Measurements from ENCODE around the gene PRKAR1B. TPM values are rescaled to one million over a fixed set of nuclear protein-coding genes. Genes with fewer than 3 reads are reported as not detected.

PRKAR1B gene
- total and polyA plus RNA-seq, 7 donors, result 9.5 to 26.6 (median 11.4) TPM

DNA sequence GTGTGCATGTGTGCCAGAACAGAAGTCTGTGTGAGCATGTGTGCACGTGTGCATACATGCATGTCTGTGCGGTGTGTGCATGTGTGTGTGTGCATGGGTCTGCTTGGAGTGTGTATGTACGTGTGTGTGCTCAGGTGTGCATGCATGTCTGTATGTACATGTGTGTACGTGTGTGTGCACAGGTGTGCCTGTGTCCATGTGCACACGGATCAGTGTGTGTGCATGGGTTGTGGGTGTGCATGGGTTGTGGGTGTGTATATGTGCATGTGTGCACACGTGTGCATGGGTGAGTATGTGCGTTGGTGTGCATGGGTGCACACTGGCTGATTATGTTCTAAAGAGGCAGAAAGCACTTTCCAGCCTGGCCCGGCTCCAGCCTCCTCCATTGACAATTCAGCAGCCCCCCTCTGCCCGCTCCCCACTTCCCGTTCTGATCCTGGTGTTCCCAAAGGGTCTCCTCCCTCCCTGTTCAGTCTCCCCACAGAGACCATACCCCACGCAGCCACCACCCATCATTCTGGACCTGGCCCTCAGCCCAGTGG lies 163.4 kb downstream of the PRKAR1B start:
- no peak overlapping the region for H3K4me3 ChIP-seq
- no peak for DNase-seq
- no peaks in the 10 kb centered on the region for H3K36me3 ChIP-seq
- intact Hi-C loops (cut with DNase I), result no loop called here
- no peak overlapping the region for H3K27ac ChIP-seq
- peaks cover 0 to 4% (median 0%) of the 10 kb centered on the region in 4 donors for H3K4me1 ChIP-seq
- no peaks in the 10 kb centered on the region for H3K9me3 ChIP-seq
- TF ChIP-seq POLR2A (IDR thresholded peaks at IDR 0.05) (no peak), POLR2AphosphoS5 (IDR thresholded peaks at IDR 0.05) (no peak), EP300 (IDR thresholded peaks at IDR 0.05) (no peak)
- TF ChIP-seq, protein P1, sequence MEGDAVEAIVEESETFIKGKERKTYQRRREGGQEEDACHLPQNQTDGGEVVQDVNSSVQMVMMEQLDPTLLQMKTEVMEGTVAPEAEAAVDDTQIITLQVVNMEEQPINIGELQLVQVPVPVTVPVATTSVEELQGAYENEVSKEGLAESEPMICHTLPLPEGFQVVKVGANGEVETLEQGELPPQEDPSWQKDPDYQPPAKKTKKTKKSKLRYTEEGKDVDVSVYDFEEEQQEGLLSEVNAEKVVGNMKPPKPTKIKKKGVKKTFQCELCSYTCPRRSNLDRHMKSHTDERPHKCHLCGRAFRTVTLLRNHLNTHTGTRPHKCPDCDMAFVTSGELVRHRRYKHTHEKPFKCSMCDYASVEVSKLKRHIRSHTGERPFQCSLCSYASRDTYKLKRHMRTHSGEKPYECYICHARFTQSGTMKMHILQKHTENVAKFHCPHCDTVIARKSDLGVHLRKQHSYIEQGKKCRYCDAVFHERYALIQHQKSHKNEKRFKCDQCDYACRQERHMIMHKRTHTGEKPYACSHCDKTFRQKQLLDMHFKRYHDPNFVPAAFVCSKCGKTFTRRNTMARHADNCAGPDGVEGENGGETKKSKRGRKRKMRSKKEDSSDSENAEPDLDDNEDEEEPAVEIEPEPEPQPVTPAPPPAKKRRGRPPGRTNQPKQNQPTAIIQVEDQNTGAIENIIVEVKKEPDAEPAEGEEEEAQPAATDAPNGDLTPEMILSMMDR (IDR thresholded peaks at IDR 0.05), result no peak
- H3K27me3 ChIP-seq, result no peaks in the 10 kb centered on the region
- WGBS, 2 donors, result 94 to 95% methylated on average over 11 of the region's 11 CpGs

DNA sequence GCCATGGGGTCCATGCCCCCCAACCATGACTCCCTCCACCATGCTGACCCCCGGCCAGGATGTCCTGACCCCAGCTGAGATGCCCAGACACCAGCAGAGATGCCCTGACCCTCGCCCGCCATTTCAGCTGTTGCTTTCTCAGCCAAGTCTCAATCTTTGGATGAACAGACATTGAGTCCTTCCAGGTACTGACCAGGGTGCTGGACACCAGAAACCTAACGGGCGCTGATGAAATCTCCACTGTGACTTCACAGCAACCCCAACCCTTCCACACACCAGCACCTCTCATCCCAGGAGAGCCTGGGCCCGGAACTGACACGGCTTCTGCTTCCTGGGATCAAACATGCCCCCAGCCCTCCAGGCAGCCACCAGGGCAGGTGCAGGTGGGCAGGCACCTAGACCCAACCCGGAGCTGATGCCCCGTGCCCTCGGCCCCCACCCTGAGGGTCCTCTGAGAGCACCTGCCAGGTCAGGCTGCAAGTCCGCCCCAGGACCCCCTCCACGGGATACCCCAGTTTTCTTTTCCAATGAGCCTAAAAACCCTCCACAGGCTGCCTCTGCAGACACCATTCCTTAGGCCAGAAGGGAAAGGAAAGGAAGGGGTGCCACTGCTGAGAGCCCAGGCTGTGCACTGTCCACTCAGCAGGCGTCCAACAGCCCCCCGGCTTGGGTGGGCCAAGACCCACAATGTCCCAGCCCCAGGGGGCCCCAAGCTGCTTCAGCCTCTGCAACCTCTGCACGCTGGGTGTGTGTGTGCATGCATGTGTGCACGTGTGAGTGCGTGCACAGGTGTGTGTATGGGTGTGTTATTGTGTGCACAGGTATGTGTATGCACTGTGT lies 164.1 kb downstream of the PRKAR1B start:
- Histone ChIP-seq H3K36me3 (no peaks in the 10 kb centered on the region), H3K27ac (no peak overlapping the region), H3K27me3 (no peaks in the 10 kb centered on the region), H3K4me3 (no peak overlapping the region), H3K9me3 (no peaks in the 10 kb centered on the region), H3K4me1 (no peaks in the 10 kb centered on the region)
- intact Hi-C loops (cut with DNase I), result no loop called here
- DNase-seq, result no peak
- TF ChIP-seq, protein P1 (IDR thresholded peaks at IDR 0.05), result no peak
- TF ChIP-seq POLR2AphosphoS5 (IDR thresholded peaks at IDR 0.05) (no peak), EP300 (IDR thresholded peaks at IDR 0.05) (no peak), POLR2A (IDR thresholded peaks at IDR 0.05) (no peak)
- 92 to 94% methylated on average over 17 of the region's 17 CpGs for WGBS, 2 donors

DNA sequence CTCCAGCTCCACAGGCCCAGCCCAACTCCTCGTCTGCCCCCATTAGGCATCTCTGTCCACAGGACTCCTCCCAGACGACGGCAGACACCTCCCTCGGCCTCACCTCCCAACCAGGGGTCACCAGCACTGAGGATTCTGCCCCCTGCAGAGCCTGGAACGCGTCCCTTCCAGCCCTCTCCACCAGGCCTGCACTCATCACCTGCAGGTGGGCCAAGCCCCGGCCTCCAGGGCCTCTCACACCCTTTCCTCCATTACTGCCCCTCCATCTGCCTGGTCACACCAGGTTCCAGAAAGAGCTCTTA lies 164.8 kb downstream of the PRKAR1B start:
- no peak overlapping the region for H3K27ac ChIP-seq
- intact Hi-C loops (cut with DNase I), result no loop called here
- no peak for TF ChIP-seq POLR2AphosphoS5 (IDR thresholded peaks at IDR 0.05)
- H3K4me1 ChIP-seq, result no peaks in the 10 kb centered on the region
- H3K4me3 ChIP-seq, result no peak overlapping the region
- DNase-seq, result no peak
- H3K9me3 ChIP-seq, result no peaks in the 10 kb centered on the region
- 86 to 89% methylated on average over 7 of the region's 7 CpGs for WGBS, 2 donors
- no peaks in the 10 kb centered on the region for H3K36me3 ChIP-seq
- no peaks in the 10 kb centered on the region for H3K27me3 ChIP-seq

DNA sequence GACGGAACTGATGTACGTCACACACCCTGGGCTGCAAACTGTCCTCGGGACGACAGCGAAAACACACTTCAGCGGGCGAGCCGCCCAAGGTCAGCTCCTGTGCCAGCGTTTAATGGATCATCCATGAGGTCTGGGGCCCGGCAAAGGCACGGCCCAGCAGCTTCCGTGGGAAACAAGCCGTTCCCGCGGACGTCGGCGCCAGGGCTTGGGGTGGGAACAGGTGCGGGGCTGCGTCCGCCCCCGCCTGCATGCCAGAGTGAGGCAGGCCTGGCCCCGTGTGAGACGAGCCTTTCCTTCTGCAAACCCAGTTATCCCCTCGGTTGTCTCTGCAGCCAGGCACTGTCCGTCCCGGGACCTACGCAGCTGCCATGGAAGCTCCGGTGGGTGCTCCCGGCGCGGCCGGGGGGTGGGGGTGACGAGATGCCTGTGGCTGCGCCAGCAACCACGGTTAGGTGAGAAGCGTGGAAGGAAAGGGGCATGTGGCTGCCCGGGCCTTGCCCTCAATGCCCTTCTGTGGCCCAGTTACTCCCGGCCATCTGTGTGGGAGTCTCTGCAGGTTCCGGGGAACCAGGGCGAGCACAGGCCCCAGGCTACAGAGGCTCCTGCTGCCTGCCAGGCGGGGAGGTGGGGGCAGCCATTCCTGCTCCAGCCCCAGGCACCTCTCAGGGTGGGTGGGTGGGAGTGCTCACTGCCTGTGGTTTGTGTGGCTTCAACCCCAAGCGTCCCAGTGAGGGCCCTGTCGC lies 165.3 kb downstream of the PRKAR1B start:
- H3K4me1 ChIP-seq, result no peaks in the 10 kb centered on the region
- no peaks in the 10 kb centered on the region for H3K36me3 ChIP-seq
- H3K27ac ChIP-seq, result no peak overlapping the region
- no peaks in the 10 kb centered on the region for H3K27me3 ChIP-seq
- H3K9me3 ChIP-seq, result no peaks in the 10 kb centered on the region
- no peak for DNase-seq
- TF ChIP-seq, protein P1 (IDR thresholded peaks at IDR 0.05), result no peak
- no peak for TF ChIP-seq POLR2AphosphoS5 (IDR thresholded peaks at IDR 0.05)
- TF ChIP-seq POLR2A (IDR thresholded peaks at IDR 0.05), result no peak
- TF ChIP-seq EP300 (IDR thresholded peaks at IDR 0.05), result no peak
- no peak overlapping the region for H3K4me3 ChIP-seq
- intact Hi-C loops (cut with DNase I), result no loop called here
- 40 to 80% methylated on average over 44 of the region's 44 CpGs for WGBS, 2 donors

DNA sequence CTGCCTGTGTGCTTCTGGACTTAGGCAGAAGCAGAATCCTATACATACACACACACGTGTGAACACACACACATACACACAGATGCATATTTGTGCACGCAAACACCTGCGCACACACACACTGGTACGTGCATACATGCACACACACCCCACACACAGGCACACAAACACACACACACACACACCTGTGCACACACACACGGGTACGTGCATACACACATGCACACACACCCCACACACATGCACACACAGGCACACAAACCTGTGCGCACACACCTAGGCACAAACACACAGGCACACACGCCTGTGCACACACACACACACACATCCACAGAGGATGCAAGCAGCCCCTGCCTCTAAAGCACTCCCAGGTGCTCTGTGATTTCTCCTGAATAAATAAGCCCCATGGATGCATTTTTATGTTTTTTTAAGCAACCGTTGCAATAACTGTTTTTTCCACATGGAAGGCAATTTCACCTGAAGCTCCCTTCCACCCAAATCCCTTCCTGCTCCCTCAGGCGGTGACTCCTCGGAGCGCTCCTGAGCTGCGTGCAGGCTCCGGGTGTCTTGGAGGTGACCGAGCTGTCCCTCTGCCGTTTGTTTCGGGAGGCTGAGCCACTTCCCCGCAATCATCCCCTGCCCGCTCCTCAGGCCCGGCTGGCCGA lies 166.0 kb downstream of the PRKAR1B start:
- Histone ChIP-seq H3K4me1 (no peaks in the 10 kb centered on the region), H3K27me3 (no peaks in the 10 kb centered on the region), H3K9me3 (no peaks in the 10 kb centered on the region), H3K36me3 (no peaks in the 10 kb centered on the region), H3K27ac (no peak overlapping the region), H3K4me3 (no peak overlapping the region)
- DNase-seq, result no peak
- intact Hi-C loops (cut with DNase I), result no loop called here
- WGBS, 2 donors, result 43 to 77% methylated on average over 21 of the region's 21 CpGs
- TF ChIP-seq EP300 (IDR thresholded peaks at IDR 0.05), result no peak
- TF ChIP-seq POLR2AphosphoS5 (IDR thresholded peaks at IDR 0.05), result no peak
- TF ChIP-seq, protein P1 (IDR thresholded peaks at IDR 0.05), result no peak
- no peak for TF ChIP-seq POLR2A (IDR thresholded peaks at IDR 0.05)

Measured in sigmoid colon (tissue), 7 donors.